AG10803 (cell line): ENCODE results near the gene NAV3.

Experiments
- DNase-seq: peaks from one replicate; pipeline ENCODE4 v3.0.0; 2010; ENCODE audit warnings: low read depth
- H3K4me3 ChIP-seq: 2 replicates; pipeline ENCODE4 v1.5.1; 2011; ENCODE audit warnings: mild to moderate bottlenecking, low read length, control low read depth
- CTCF ChIP-seq: conservative IDR thresholded peaks from 2 replicates; pipeline ENCODE4 v1.5.1; 2011; ENCODE audit warnings: mild to moderate bottlenecking, low read length, control low read depth, inconsistent platforms

The NAV3 gene

GRCh38 chr12:77855548-77855947, 24.9 kb downstream of the NAV3 start:
- DNase-seq = no peak
- TF ChIP-seq CTCF = no peak
- no peak overlapping the region for H3K4me3 ChIP-seq

GRCh38 chr12:77861317-77861716, 30.6 kb downstream of the NAV3 start:
- H3K4me3 ChIP-seq = no peak overlapping the region
- no peak for DNase-seq
- TF ChIP-seq CTCF = no peak

GRCh38 chr12:77865178-77865577, 34.5 kb downstream of the NAV3 start:
- DNase-seq = no peak
- no peak for TF ChIP-seq CTCF
- H3K4me3 ChIP-seq = no peak overlapping the region

- no peak for TF ChIP-seq CTCF
- no peak overlapping the region for H3K4me3 ChIP-seq
- no peak for DNase-seq
Observed at GRCh38 chr12:77878901-77879300, 48.2 kb downstream of the NAV3 start.

- no peak for DNase-seq
- no peak overlapping the region for H3K4me3 ChIP-seq
- TF ChIP-seq CTCF = no peak
Observed at GRCh38 chr12:77882709-77883108, 52.0 kb downstream of the NAV3 start.

GRCh38 chr12:77888611-77889010, 57.9 kb downstream of the NAV3 start:
- DNase-seq = peak; percentile 3
- no peak overlapping the region for H3K4me3 ChIP-seq
- no peak for TF ChIP-seq CTCF

- TF ChIP-seq CTCF = no peak
- no peak overlapping the region for H3K4me3 ChIP-seq
- no peak for DNase-seq
Observed at GRCh38 chr12:77891518-77892147, 60.9 kb downstream of the NAV3 start.
